Ammon's horn (tissue), 1 donor: Measurements from ENCODE around the gene INHBA.

Experiments used
- DNase-seq: peaks from one replicate; pipeline ENCODE4 v3.0.0-alpha.2; 2016; ENCODE audit warnings: low spot score

INHBA gene

DNA sequence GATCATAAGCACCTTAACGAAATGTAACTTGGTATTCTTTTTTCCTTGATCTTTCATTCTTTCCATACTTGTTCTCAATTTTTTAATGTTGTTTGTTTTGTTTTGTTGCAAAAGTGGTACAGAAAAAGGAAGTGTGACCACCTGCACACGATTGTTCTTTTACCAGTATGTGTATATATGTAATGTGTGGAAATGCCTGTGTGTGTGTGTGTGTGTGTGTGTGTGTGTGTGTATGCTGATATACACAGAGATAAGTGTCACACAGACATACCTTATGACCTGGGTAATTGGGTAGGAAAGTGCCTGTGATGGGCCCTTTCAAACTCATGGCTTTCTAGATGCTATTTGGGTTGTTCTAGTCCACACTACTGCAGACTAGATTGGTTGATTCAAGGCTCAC lies 14.0 kb downstream of the INHBA start:
- no peak for DNase-seq

DNA sequence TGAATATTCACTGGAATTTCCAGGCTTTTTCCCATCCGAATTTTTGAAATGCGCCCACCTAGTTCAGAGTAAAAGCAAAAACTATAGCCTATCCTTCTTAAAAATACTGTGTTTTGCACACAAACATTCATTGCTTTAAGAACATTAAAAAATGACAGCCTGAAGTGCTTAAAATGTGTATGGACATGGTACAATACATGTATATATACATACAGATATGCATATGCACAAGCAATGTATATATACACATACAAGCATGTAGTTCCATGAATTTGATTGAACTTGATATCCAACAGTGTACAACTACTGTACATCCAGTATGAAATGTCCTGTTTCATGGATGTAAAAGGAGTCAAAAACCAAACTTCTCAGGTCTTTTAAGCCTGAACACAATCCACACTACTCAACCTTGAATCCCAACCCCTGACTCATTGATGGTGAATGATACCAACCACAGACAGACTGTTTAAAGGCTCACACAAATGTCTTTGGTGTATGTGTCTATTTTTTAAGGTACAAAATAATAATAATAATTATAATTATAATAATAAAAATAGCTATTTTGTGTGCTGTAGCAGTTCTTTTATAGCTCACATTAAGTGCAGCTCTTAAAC lies 14.8 kb downstream of the INHBA start:
- no peak for DNase-seq

DNA sequence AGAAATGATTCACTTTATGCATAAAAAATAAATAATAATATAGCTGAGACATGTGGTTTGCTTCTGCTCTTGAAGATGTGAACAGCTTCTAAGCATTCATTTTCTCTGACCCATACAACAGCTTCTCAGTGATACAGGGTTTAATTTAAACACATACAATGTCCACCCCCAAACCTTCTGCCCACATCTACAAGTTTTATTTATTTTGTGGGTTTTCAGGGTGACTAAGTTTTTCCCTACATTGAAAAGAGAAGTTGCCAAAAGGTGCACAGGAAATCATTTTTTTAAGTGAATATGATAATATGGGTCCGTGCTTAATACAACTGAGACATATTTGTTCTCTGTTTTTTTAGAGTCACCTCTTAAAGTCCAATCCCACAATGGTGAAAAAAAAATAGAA lies 17.2 kb downstream of the INHBA start:
- DNase-seq = no peak

DNA sequence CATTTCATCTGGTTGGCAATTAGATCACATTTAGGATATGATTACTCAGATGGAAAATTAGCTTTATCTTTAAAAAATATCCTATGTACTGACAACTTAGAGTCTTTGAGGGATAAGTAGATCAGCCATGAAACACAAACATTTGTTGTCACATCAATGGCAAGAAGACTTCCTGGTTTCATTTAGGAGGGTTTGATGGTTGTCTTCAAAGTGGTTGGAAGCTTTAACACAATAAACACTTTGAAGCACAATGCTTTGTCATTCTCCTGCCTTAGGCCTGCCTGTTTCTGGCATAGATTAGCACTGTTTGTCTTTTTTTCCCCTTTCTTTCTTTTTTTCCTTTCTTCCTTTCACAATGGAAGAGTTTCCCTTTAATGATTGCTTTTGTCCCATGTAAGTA lies 20.5 kb downstream of the INHBA start:
- no peak for DNase-seq

DNA sequence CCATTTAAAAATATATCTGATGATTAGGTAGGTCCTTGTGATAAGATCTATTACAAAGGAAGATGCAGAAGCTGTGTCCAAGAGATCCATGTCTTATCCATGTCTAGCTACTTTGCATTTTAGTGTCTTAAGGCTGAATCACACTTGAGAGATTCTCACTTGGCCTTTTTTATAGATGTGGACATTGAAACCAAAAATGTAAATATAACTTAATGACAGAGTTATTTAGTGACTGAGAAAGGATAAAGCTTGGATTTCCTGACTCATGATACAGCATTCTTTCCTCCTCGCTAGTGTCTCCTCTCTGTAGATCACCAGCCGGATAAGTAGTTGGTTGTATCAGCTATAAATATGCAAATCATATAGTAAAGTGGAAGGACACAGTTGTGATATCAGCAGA lies 23.3 kb downstream of the INHBA start:
- DNase-seq = no peak

DNA sequence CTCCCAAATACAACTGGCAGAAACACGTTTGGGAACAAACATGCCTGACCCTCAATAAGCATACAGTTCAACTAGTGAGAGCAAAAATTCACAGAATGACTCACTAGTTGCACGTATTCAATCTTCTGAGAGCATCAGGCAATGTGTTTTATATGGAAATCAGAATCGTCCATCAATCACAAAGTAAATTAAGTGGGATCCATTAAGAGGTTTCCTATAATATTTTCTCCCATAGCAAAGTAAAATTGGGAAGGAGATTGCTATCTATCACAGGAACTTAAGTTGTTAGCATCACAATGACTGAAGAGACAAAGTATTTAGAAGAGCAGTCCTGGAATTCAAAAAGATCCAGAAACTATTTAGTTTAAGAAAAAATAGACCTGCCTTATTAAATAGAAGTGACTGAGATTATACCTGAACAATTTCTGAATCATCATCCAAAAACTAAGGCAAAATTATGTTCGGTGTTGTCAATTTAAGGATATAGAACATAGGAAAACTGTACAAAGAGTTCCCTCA lies 28.3 kb downstream of the INHBA start:
- no peak for DNase-seq

DNA sequence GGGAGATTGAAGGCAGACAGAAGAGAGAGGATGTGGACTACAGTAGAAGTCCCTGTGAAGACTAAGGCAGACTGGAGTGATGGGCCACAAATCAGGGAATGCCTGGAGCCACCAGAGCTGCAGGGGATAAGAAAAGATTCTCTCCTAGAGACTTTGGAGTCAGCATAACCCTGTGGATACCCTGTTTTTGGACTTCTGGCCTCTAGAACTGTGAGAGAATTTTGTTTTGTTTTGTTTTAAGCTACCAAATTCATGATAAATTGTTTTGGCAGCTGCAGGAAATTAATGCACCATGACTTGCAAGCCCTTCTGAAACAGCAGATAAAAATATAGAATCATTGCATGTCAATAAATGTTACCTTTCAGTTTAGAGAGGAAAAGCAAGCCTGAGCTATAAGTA lies 41.3 kb downstream of the INHBA start:
- DNase-seq = no peak

DNA sequence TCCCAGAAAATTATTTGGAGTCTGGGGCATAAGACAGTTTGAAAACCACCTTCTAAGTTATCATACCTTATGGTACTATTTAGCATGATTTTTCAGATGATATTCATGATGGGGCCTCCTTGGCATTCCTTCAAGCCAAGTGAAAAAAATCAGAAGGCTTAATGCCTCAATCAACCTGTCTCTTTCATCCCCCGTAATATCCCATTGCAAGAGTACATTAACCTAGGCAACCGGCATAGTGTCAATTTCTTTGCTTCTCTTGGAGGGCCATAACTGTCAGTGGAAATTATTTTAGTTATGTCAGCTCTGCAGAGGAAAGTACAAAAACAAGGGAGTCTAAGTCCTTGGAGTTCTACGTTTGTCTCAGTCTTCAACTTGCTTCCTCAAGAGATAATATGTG lies 43.4 kb downstream of the INHBA start:
- no peak for DNase-seq

DNA sequence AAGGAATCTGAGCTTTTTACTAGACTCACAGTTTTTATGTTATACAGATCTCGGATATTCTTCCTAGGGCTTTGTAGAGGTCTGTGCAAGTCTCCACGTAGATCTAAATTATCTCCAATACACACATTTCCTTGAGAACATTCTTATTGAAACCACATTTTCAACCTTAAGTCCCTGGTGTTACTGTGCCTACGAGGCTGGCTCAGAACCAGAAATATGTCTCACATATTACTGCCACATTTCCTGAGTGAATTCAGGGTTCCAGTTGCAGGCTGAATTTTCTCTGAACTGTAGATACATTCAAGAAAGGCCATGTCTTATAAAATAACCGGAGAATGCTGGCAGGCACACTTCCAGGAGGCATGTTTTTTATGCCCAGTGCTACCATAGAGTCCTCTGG lies 46.5 kb downstream of the INHBA start:
- no peak for DNase-seq

DNA sequence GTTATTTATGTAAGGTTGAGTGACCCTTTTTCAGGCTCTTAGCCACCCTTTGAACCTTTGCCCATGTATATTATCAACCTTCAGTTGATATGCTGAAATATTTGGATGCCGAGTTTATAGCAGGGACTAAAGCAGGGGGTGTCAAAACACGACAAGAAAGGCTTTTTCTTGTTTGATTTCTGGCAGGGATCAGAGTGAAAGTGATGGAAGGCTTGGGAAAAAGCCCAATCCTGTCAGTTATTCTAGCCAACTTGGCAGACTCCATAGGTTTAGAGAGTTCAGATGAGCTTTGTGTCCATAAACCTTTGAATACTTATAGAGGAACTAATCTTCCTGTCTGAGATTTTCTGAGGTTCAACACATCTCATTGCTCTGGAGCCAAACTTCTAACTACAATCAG lies 47.5 kb downstream of the INHBA start:
- DNase-seq = no peak

DNA sequence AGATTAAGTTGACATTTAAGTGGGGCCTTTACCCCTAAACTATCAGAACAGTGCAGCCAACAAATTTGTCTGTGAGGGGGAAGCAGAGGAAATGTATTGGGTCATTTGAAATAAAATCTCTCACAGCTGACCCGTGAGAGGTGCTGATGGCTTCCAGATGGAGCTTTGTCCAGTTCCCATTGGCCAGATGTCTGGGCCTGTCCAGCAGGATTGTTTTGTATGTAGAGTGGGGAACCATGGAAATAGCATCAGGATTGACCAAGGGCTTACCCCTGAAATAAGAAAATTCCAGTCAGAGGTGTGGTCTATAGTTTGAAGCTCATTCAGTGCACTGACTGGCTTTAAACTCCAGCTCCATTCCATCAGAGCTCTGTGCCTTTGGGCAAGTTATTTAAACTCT lies 50.6 kb downstream of the INHBA start:
- DNase-seq = no peak

DNA sequence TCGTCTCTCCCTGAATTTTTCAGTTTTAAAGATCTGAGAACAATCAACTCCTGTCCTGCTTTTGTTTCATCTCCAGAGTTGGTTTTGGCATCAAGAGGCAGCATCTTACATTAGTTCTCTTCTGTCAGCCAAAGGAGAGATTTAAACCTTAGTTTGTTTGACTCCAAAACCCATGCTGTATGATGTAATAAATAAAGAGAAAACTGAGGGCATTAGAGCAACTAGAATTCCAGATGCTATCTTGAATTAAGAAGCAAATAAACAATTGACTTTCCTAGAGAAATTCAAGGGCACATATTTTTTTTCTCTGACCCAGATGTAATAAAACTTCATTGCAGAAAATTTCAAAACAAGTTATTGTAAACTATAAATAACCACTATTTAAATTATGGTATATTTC lies 54.4 kb downstream of the INHBA start:
- DNase-seq = no peak

DNA sequence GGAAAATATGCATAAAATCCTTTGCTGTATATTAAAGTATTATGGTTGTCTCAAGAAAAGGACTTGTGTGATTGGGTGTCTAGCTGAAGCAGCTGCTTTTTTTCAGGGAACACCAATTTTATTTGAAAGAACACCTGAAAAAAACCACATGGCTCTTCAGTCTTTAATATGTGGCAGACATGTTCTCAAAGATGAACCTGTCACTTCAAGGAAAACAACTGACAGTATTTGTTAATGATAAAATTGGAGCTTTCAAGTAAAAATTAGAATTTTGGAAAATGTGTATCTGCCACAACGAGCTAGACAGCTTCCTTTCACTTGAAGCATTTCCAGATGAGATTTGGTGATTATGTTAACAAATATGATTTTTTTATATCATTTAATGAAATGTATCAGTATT lies 59.3 kb downstream of the INHBA start:
- no peak for DNase-seq

DNA sequence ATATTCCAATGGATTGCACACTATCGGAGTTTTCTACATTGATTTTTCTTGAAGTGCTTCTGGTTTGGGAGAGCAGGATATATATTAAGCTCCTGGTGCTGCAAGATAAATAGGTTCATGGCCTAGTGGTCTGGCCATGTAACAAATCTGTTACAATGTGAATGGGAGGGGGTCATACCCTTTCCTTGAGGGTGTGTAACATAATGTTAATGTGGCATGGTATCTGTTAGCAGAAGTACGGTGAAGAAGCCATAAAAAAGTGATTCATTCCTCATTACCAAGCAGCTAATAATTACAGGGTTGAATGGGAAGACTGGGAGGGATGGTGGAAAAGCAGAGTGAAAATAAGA lies 61.2 kb downstream of the INHBA start:
- DNase-seq = no peak

DNA sequence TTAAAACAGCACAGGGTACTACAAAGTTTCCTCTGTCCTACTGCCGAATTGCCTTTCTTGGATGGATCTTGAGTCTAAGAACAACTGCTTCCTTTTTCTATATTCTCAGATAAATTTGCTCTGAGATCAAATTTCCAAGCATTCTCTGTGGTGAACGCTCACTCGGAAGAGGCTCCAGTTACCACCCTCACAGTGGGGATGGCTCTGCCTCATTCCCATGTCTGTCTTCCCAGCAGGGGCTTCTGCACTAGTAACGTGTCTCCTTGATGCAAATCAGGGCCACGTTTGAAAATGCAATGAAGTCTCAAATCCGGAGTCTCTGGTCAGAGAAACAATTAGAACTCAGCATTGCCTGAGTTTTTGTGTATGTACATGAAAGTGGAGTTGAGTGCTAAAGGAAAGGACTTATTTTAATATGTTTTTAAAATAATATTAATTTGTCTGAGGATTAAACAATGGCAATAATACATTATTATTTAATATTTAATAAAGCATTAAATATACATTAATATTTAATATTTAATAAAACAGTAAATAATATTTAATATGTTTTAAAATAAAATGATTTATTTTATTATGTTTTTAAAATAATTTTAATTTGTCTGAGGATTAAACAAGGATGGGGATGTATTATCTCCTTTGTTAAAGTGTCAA lies 61.8 kb downstream of the INHBA start:
- no peak for DNase-seq

DNA sequence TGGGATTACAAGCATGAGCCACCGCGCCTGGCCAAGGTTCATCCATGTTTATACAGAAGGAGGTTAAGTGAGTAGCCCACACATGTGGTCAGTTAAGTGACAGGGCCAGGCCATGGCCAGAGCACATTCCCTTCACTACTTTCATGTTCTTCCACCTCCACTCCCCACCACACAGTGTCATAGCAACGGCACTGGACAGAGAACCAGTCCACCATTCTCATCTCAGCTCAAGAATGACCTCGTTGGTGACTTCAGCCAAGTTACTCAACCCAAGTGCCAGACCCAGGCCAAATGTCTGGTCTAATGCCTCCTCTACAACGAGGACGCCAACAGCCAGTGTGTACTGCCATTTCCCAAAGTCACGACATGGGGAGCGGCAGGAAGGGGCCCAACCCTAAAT lies 62.4 kb downstream of the INHBA start:
- no peak for DNase-seq

DNA sequence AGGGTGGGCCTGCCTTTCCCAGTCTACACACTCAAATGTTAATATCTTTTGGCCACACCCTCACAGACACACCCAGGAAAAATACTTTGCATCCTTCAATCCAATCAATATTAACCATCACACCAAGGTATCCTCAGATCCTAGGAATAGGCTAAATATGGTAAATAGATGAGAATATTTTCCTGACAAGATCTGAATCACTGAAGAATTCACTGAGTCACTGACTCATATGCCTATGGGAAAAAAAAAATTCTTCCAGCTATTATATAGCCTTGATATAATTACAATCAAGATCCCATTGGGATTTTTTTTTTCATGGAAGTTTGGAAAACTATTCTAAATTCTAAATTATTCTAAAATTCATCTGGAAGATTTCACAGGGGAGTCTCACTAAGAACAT lies 65.8 kb downstream of the INHBA start:
- DNase-seq = no peak
